ENCODE measurements around the gene OR6C76. TPM values are rescaled to one million over a fixed set of nuclear protein-coding genes. Genes with fewer than 3 reads are reported as not detected.
"Not testable (repeated sequence)": the region's sequence is repeated elsewhere in the genome, so short reads cannot be mapped to it uniquely, and the experiment has no call there.

The OR6C76 gene
- total and polyA plus RNA-seq, 4 donors: not detected

- Histone ChIP-seq H3K4me1 (ENCODE audit: control insufficient read depth in 4 of 4, insufficient read depth in 4 of 4, low read length in 3 of 4) (no peaks in the 10 kb centered on the region), H3K27me3 (ENCODE audit: control insufficient read depth in 4 of 4, insufficient read depth in 4 of 4, low read length in 3 of 4) (peaks cover 0 to 3% (median 0%) of the 10 kb centered on the region in 4 donors), H3K27ac (ENCODE audit: low read depth in 1 of 2, low read length in 2 of 2) (no peak within 1 kb of the TSS), H3K36me3 (ENCODE audit: control insufficient read depth in 4 of 4, insufficient read depth in 3 of 4, low read depth in 1 of 4, low read length in 3 of 4) (no peaks in the 10 kb centered on the region), H3K4me3 (ENCODE audit: low read depth in 1 of 3, low read length in 3 of 3) (no peak within 1 kb of the TSS), H3K9ac (ENCODE audit: low read depth in 1 of 2, low read length in 2 of 2) (no peak within 1 kb of the TSS), H3K9me3 (ENCODE audit: control insufficient read depth in 4 of 4, low read length in 3 of 4) (no peaks in the 10 kb centered on the region)
- TF ChIP-seq RXRA (IDR thresholded peaks at IDR 0.05) (no peak), SP1 (IDR thresholded peaks at IDR 0.05) (no peak), EGR1 (IDR thresholded peaks at IDR 0.05; ENCODE audit: low read depth in 2 of 2) (no peak)
- WGBS: 95% methylated on average over 1 of the region's 1 CpG
- no peak for DNase-seq (ENCODE audit: low spot score)
These were observed 25.8 kb upstream of the OR6C76 start, which contains the start of gene OR6C65 for GRCh38 chr12:55400229-55400628. TSS of gene OR6C65 (plus strand) at chr12:55400529. CDS start at chr12:55400529, 0 bp downstream.

GRCh38 chr12:55407866-55408265 is 18.2 kb upstream of the OR6C76 start:
- Histone ChIP-seq H3K27me3 (ENCODE audit: control insufficient read depth in 4 of 4, insufficient read depth in 4 of 4, low read length in 3 of 4) (no peaks in the 10 kb centered on the region), H3K4me1 (ENCODE audit: control insufficient read depth in 4 of 4, insufficient read depth in 4 of 4, low read length in 3 of 4) (no peaks in the 10 kb centered on the region), H3K9ac (ENCODE audit: low read depth in 1 of 2, low read length in 2 of 2) (no peak overlapping the region), H3K4me3 (ENCODE audit: low read depth in 1 of 3, low read length in 3 of 3) (no peak overlapping the region), H3K27ac (ENCODE audit: low read depth in 1 of 2, low read length in 2 of 2) (no peak overlapping the region), H3K9me3 (ENCODE audit: control insufficient read depth in 4 of 4, low read length in 3 of 4) (peaks cover 0 to 5% (median 0%) of the 10 kb centered on the region in 4 donors), H3K36me3 (ENCODE audit: control insufficient read depth in 4 of 4, insufficient read depth in 3 of 4, low read depth in 1 of 4, low read length in 3 of 4) (no peaks in the 10 kb centered on the region)
- DNase-seq (ENCODE audit: low spot score): no peak
- no peak for TF ChIP-seq SP1 (IDR thresholded peaks at IDR 0.05)
- no peak for TF ChIP-seq ATF3 (IDR thresholded peaks at IDR 0.05)
- no peak for TF ChIP-seq EGR1 (IDR thresholded peaks at IDR 0.05; ENCODE audit: low read depth in 2 of 2)
- no peak for TF ChIP-seq REST (IDR thresholded peaks at IDR 0.05)
- no peak for TF ChIP-seq ZBTB33 (IDR thresholded peaks at IDR 0.05)
- no peak for TF ChIP-seq MAX (IDR thresholded peaks at IDR 0.05)
- no peak for TF ChIP-seq RAD21 (IDR thresholded peaks at IDR 0.05)
- TF ChIP-seq RXRA (IDR thresholded peaks at IDR 0.05): no peak
- no peak for TF ChIP-seq HNF4A (conservative IDR thresholded peaks at IDR 0.05)
- TF ChIP-seq JUND (IDR thresholded peaks at IDR 0.05): no peak
- TF ChIP-seq TAF1 (conservative IDR thresholded peaks at IDR 0.05): no peak
- TF ChIP-seq HNF4G (IDR thresholded peaks at IDR 0.05): no peak
- WGBS: 59% methylated on average over 1 of the region's 1 CpG

GRCh38 chr12:55409133-55409532 is 16.9 kb upstream of the OR6C76 start:
- not testable (repeated sequence) for H3K4me1 ChIP-seq (ENCODE audit: control insufficient read depth in 4 of 4, insufficient read depth in 4 of 4, low read length in 3 of 4); H3K9ac ChIP-seq (ENCODE audit: low read depth in 1 of 2, low read length in 2 of 2); H3K36me3 ChIP-seq (ENCODE audit: control insufficient read depth in 4 of 4, insufficient read depth in 3 of 4, low read depth in 1 of 4, low read length in 3 of 4); H3K27ac ChIP-seq (ENCODE audit: low read depth in 1 of 2, low read length in 2 of 2); DNase-seq (ENCODE audit: low spot score); H3K9me3 ChIP-seq (ENCODE audit: control insufficient read depth in 4 of 4, low read length in 3 of 4); H3K27me3 ChIP-seq (ENCODE audit: control insufficient read depth in 4 of 4, insufficient read depth in 4 of 4, low read length in 3 of 4); H3K4me3 ChIP-seq (ENCODE audit: low read depth in 1 of 3, low read length in 3 of 3)
- 91% methylated on average over 1 of the region's 1 CpG for WGBS

- not testable (repeated sequence) for DNase-seq (ENCODE audit: low spot score); H3K27me3 ChIP-seq (ENCODE audit: control insufficient read depth in 4 of 4, insufficient read depth in 4 of 4, low read length in 3 of 4); H3K27ac ChIP-seq (ENCODE audit: low read depth in 1 of 2, low read length in 2 of 2); H3K36me3 ChIP-seq (ENCODE audit: control insufficient read depth in 4 of 4, insufficient read depth in 3 of 4, low read depth in 1 of 4, low read length in 3 of 4); H3K4me3 ChIP-seq (ENCODE audit: low read depth in 1 of 3, low read length in 3 of 3); H3K4me1 ChIP-seq (ENCODE audit: control insufficient read depth in 4 of 4, insufficient read depth in 4 of 4, low read length in 3 of 4); H3K9me3 ChIP-seq (ENCODE audit: control insufficient read depth in 4 of 4, low read length in 3 of 4); H3K9ac ChIP-seq (ENCODE audit: low read depth in 1 of 2, low read length in 2 of 2)
- WGBS: 97% methylated on average over 15 of the region's 15 CpGs
These were observed 13.9 kb upstream of the OR6C76 start for GRCh38 chr12:55412138-55412537.

GRCh38 chr12:55413498-55414388 is 12.3 kb upstream of the OR6C76 start:
- H3K9me3 ChIP-seq (ENCODE audit: control insufficient read depth in 4 of 4, low read length in 3 of 4); DNase-seq (ENCODE audit: low spot score): not testable (repeated sequence)
- 90% methylated on average over 5 of the region's 6 CpGs for WGBS

More at GRCh38 chr12:55413498-55414388, 12.3 kb upstream of the OR6C76 start:
- not testable (repeated sequence) for H3K4me3 ChIP-seq (ENCODE audit: low read depth in 1 of 3, low read length in 3 of 3); H3K27ac ChIP-seq (ENCODE audit: low read depth in 1 of 2, low read length in 2 of 2); H3K9ac ChIP-seq (ENCODE audit: low read depth in 1 of 2, low read length in 2 of 2); H3K4me1 ChIP-seq (ENCODE audit: control insufficient read depth in 4 of 4, insufficient read depth in 4 of 4, low read length in 3 of 4); H3K27me3 ChIP-seq (ENCODE audit: control insufficient read depth in 4 of 4, insufficient read depth in 4 of 4, low read length in 3 of 4); H3K36me3 ChIP-seq (ENCODE audit: control insufficient read depth in 4 of 4, insufficient read depth in 3 of 4, low read depth in 1 of 4, low read length in 3 of 4)

Data from liver (tissue), 9 donors.